ENCODE results near the gene MATN1.

DNA sequence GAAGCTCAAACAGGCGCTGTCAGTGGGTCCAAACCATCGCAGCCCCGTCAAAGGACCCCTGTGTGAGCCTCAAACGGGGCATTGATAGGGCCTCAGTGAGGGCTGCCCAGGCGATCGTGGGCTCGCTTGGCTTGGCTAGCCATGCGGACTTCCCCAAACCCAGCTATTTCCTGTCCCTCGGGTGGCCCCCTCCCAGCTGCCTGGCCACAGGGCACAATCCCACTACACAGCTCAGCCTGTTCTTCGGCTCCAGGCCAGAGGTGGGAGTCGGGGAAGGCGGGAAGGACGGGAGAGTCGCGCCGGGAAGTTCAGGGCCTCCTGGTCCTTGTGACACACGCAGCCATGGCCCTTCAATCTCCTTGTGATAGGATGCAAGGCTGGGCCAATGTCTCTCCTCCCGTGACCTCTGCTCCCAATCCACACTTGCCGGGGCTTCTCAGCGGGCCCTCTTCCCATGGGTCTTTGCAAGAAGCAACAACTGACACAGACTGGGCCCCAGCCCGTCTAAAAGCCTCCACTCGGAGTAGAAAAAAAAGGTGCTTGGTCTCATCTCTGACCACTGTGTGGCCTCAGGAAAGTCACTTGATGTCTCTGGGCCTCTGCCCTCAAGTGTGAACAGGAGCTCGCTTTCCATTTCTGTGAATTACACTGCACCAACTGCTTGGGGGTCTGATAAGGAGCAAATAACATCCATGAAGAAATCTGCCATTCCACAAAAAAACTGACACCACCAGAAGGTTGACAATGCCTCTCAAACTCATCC is 7.1 kb upstream of the MATN1 start:
- no peak for TF ChIP-seq EZH2 (IDR thresholded peaks at IDR 0.05)
- TF ChIP-seq POLR2AphosphoS5 (IDR thresholded peaks at IDR 0.05; ENCODE audit: borderline replicate concordance, low read depth, low read length): no peak
- no peak for TF ChIP-seq FOXP2 (optimal IDR thresholded peaks at IDR 0.05; ENCODE audit: control extremely low read depth, extremely low read length, insufficient read depth)
